Naive B cell (primary cell): ENCODE results near the gene ADAMTS16. TPM values are rescaled to one million over a fixed set of nuclear protein-coding genes. Genes with fewer than 3 reads are reported as not detected.

Experiments
- ATAC-seq, 2 donors: fragments of 150-1000 bp; cut with Tn5 transposase; 2 replicates each; pipeline ENCODE4 v1.10.0; 2021; ENCODE audit warnings: low read depth in 2 of 2, mild to moderate bottlenecking in 2 of 2, moderate library complexity in 2 of 2
- DNase-seq: peaks from one replicate; pipeline ENCODE4 v3.0.0; 2022
- H3K27ac Mint-ChIP-seq, 6 donors: one replicate each; pipeline ENCODE4 v1.8.0; 2020 to 2022; ENCODE audit warnings: mild to moderate bottlenecking in 6 of 6, mixed read lengths in 6 of 6, moderate library complexity in 5 of 6, inconsistent platforms in 2 of 6
- H3K27me3 Mint-ChIP-seq, 3 donors: one replicate each; pipeline ENCODE4 v1.8.0; 2021 to 2022; ENCODE audit warnings: mixed read lengths in 3 of 3, mild to moderate bottlenecking in 1 of 3
- H3K36me3 Mint-ChIP-seq, 2 donors: one replicate each; pipeline ENCODE4 v1.8.0; 2020 to 2022; ENCODE audit warnings: mixed read lengths in 2 of 2, inconsistent platforms in 1 of 2, mild to moderate bottlenecking in 1 of 2
- H3K4me1 Mint-ChIP-seq, 3 donors: one replicate each; pipeline ENCODE4 v1.8.0; 2020 to 2022; ENCODE audit warnings: mixed read lengths in 3 of 3, inconsistent platforms in 1 of 3, mild to moderate bottlenecking in 1 of 3, moderate library complexity in 1 of 3
- H3K4me3 Mint-ChIP-seq, 8 donors: one replicate each; pipeline ENCODE4 v1.8.0; 2020 to 2022; ENCODE audit warnings: mild to moderate bottlenecking in 8 of 8, mixed read lengths in 8 of 8, moderate library complexity in 8 of 8, inconsistent platforms in 2 of 8
- H3K9me3 Mint-ChIP-seq, 7 donors: one replicate each; pipeline ENCODE4 v1.8.0; 2020 to 2022; ENCODE audit warnings: mixed read lengths in 7 of 7, mild to moderate bottlenecking in 5 of 7, inconsistent platforms in 2 of 7, moderate library complexity in 1 of 7
- polyA plus RNA-seq, 6 donors: library from polyadenylated mRNA; unstranded; fragments of 300-500 nt; fragmentation: Illumina TruSeq; gene quantifications; one replicate each; pipeline ENCODE4 v1.2.3, GENCODE V29; 2021; ENCODE audit warnings: low read depth in 6 of 6

Gene ADAMTS16
- polyA plus RNA-seq, 6 donors from 2014 or later: not detected

- H3K27ac Mint-ChIP-seq: no peak overlapping the region
- ATAC-seq (no peak), DNase-seq (no peak)
- H3K4me1 Mint-ChIP-seq: no peaks in the 10 kb centered on the region
- peaks cover 0 to 7% (median 5%) of the 10 kb centered on the region in 7 donors for H3K9me3 Mint-ChIP-seq
- no peaks in the 10 kb centered on the region for H3K36me3 Mint-ChIP-seq
- H3K27me3 Mint-ChIP-seq: no peaks in the 10 kb centered on the region
- no peak overlapping the region for H3K4me3 Mint-ChIP-seq
Measured at GRCh38 chr5:5235685-5236084, 95.6 kb downstream of the ADAMTS16 start.

- Mint-ChIP-seq H3K27me3 (no peaks in the 10 kb centered on the region), H3K36me3 (no peaks in the 10 kb centered on the region)
Measured at GRCh38 chr5:5239191-5239590, 99.1 kb downstream of the ADAMTS16 start.

GRCh38 chr5:5240234-5240633 is 100.1 kb downstream of the ADAMTS16 start:
- Mint-ChIP-seq H3K27me3 (no peaks in the 10 kb centered on the region), H3K36me3 (no peaks in the 10 kb centered on the region), H3K9me3 (peaks cover 0 to 11% (median 0%) of the 10 kb centered on the region in 7 donors), H3K27ac (no peak overlapping the region), H3K4me3 (no peak overlapping the region), H3K4me1 (no peaks in the 10 kb centered on the region)
- ATAC-seq (no peak), DNase-seq (no peak)

More at GRCh38 chr5:5239191-5239590, 99.1 kb downstream of the ADAMTS16 start:
- Mint-ChIP-seq H3K4me3 (no peak overlapping the region), H3K9me3 (peaks cover 0 to 7% (median 1%) of the 10 kb centered on the region in 7 donors), H3K4me1 (no peaks in the 10 kb centered on the region), H3K27ac (no peak overlapping the region)
- DNase-seq (no peak), ATAC-seq (no peak)

- Mint-ChIP-seq H3K36me3 (no peaks in the 10 kb centered on the region), H3K4me1 (no peaks in the 10 kb centered on the region), H3K27me3 (no peaks in the 10 kb centered on the region), H3K4me3 (no peak overlapping the region), H3K27ac (no peak overlapping the region), H3K9me3 (peaks cover 0 to 9% (median 0%) of the 10 kb centered on the region in 7 donors)
- DNase-seq (no peak), ATAC-seq (no peak)
Measured at GRCh38 chr5:5242056-5242455, 101.9 kb downstream of the ADAMTS16 start.

- H3K4me1 Mint-ChIP-seq: no peaks in the 10 kb centered on the region
Measured at GRCh38 chr5:5246736-5247135, 106.6 kb downstream of the ADAMTS16 start.

GRCh38 chr5:5250758-5251157 is 110.6 kb downstream of the ADAMTS16 start:
- no peaks in the 10 kb centered on the region for H3K4me1 Mint-ChIP-seq
- no peak overlapping the region for H3K4me3 Mint-ChIP-seq
- no peak overlapping the region for H3K27ac Mint-ChIP-seq
- no peaks in the 10 kb centered on the region for H3K27me3 Mint-ChIP-seq
- ATAC-seq (no peak), DNase-seq (no peak)
- peaks cover 2 to 30% (median 11%) of the 10 kb centered on the region in 7 donors for H3K9me3 Mint-ChIP-seq
- no peaks in the 10 kb centered on the region for H3K36me3 Mint-ChIP-seq

More at GRCh38 chr5:5246736-5247135, 106.6 kb downstream of the ADAMTS16 start:
- H3K27me3 Mint-ChIP-seq: no peaks in the 10 kb centered on the region
- H3K4me3 Mint-ChIP-seq: no peak overlapping the region
- no peaks in the 10 kb centered on the region for H3K36me3 Mint-ChIP-seq
- no peak overlapping the region for H3K27ac Mint-ChIP-seq
- ATAC-seq (no peak), DNase-seq (no peak)
- H3K9me3 Mint-ChIP-seq: peaks cover 0 to 8% (median 0%) of the 10 kb centered on the region in 7 donors

- Mint-ChIP-seq H3K27me3 (no peaks in the 10 kb centered on the region), H3K36me3 (no peaks in the 10 kb centered on the region), H3K4me3 (no peak overlapping the region), H3K27ac (no peak overlapping the region), H3K4me1 (no peaks in the 10 kb centered on the region), H3K9me3 (peaks cover 5 to 34% (median 13%) of the 10 kb centered on the region in 7 donors)
- DNase-seq: no peak
- no peak for ATAC-seq
Measured at GRCh38 chr5:5252106-5252505, 112.0 kb downstream of the ADAMTS16 start.

GRCh38 chr5:5257353-5257752 is 117.2 kb downstream of the ADAMTS16 start:
- no peak for ATAC-seq
- no peak for DNase-seq
- no peaks in the 10 kb centered on the region for H3K4me1 Mint-ChIP-seq
- H3K9me3 Mint-ChIP-seq: peaks cover 9 to 34% (median 11%) of the 10 kb centered on the region in 7 donors
- H3K27me3 Mint-ChIP-seq: no peaks in the 10 kb centered on the region
- H3K27ac Mint-ChIP-seq: no peak overlapping the region
- no peaks in the 10 kb centered on the region for H3K36me3 Mint-ChIP-seq
- no peak overlapping the region for H3K4me3 Mint-ChIP-seq

GRCh38 chr5:5258564-5258963 is 118.4 kb downstream of the ADAMTS16 start:
- Mint-ChIP-seq H3K27me3 (no peaks in the 10 kb centered on the region), H3K4me1 (no peaks in the 10 kb centered on the region), H3K27ac (no peak overlapping the region), H3K4me3 (no peak overlapping the region), H3K9me3 (peaks cover 8 to 25% (median 12%) of the 10 kb centered on the region in 7 donors), H3K36me3 (no peaks in the 10 kb centered on the region)
- DNase-seq: no peak
- ATAC-seq: no peak

GRCh38 chr5:5264727-5265126 is 124.6 kb downstream of the ADAMTS16 start:
- H3K27me3 Mint-ChIP-seq: no peaks in the 10 kb centered on the region
- no peaks in the 10 kb centered on the region for H3K4me1 Mint-ChIP-seq

GRCh38 chr5:5266297-5266696 is 126.2 kb downstream of the ADAMTS16 start:
- H3K4me1 Mint-ChIP-seq: no peaks in the 10 kb centered on the region
- no peaks in the 10 kb centered on the region for H3K36me3 Mint-ChIP-seq
- no peak overlapping the region for H3K4me3 Mint-ChIP-seq
- H3K27me3 Mint-ChIP-seq: no peaks in the 10 kb centered on the region
- H3K27ac Mint-ChIP-seq: no peak overlapping the region
- ATAC-seq (no peak), DNase-seq (no peak)
- peaks cover 0 to 12% (median 5%) of the 10 kb centered on the region in 7 donors for H3K9me3 Mint-ChIP-seq

More at GRCh38 chr5:5264727-5265126, 124.6 kb downstream of the ADAMTS16 start:
- H3K27ac Mint-ChIP-seq: no peak overlapping the region
- H3K9me3 Mint-ChIP-seq: peaks cover 0 to 10% (median 3%) of the 10 kb centered on the region in 7 donors
- H3K36me3 Mint-ChIP-seq: no peaks in the 10 kb centered on the region
- no peak for ATAC-seq
- DNase-seq: no peak
- H3K4me3 Mint-ChIP-seq: no peak overlapping the region

- Mint-ChIP-seq H3K36me3 (no peaks in the 10 kb centered on the region), H3K9me3 (peaks cover 0 to 12% (median 5%) of the 10 kb centered on the region in 7 donors), H3K4me3 (no peak overlapping the region)
Measured at GRCh38 chr5:5270161-5270560, 130.0 kb downstream of the ADAMTS16 start.

GRCh38 chr5:5270958-5271785 is 131.0 kb downstream of the ADAMTS16 start:
- H3K27ac Mint-ChIP-seq: no peak overlapping the region
- no peak for ATAC-seq
- H3K9me3 Mint-ChIP-seq: peaks cover 0 to 12% (median 5%) of the 10 kb centered on the region in 7 donors
- no peak for DNase-seq
- no peaks in the 10 kb centered on the region for H3K36me3 Mint-ChIP-seq
- H3K4me3 Mint-ChIP-seq: no peak overlapping the region
- H3K27me3 Mint-ChIP-seq: no peaks in the 10 kb centered on the region
- H3K4me1 Mint-ChIP-seq: no peaks in the 10 kb centered on the region

More at GRCh38 chr5:5270161-5270560, 130.0 kb downstream of the ADAMTS16 start:
- Mint-ChIP-seq H3K27me3 (no peaks in the 10 kb centered on the region), H3K4me1 (no peaks in the 10 kb centered on the region), H3K27ac (no peak overlapping the region)
- DNase-seq (no peak), ATAC-seq (no peak)

- DNase-seq (no peak), ATAC-seq (no peak)
- H3K27ac Mint-ChIP-seq: no peak overlapping the region
- no peaks in the 10 kb centered on the region for H3K27me3 Mint-ChIP-seq
- H3K4me3 Mint-ChIP-seq: no peak overlapping the region
- peaks cover 0 to 12% (median 5%) of the 10 kb centered on the region in 7 donors for H3K9me3 Mint-ChIP-seq
- H3K4me1 Mint-ChIP-seq: no peaks in the 10 kb centered on the region
- H3K36me3 Mint-ChIP-seq: no peaks in the 10 kb centered on the region
Measured at GRCh38 chr5:5271786-5272321, 131.7 kb downstream of the ADAMTS16 start.
